IgD-negative memory B cell (primary cell): ENCODE measurements around the gene SNRK. TPM values are rescaled to one million over a fixed set of nuclear protein-coding genes. Genes with fewer than 3 reads are reported as not detected.
A peak's percentile ranks its signal among the peaks of the same experiment; 100 is the strongest.

Experiments
- H3K27ac Mint-ChIP-seq, 3 donors: one replicate each; pipeline ENCODE4 v1.8.0; 2020 to 2022; ENCODE audit warnings: mild to moderate bottlenecking in 3 of 3, mixed read lengths in 3 of 3, moderate library complexity in 1 of 3
- H3K27me3 Mint-ChIP-seq: one replicate; pipeline ENCODE4 v1.8.0; 2021; ENCODE audit warnings: mixed read lengths
- H3K36me3 Mint-ChIP-seq: one replicate; pipeline ENCODE4 v1.8.0; 2020; ENCODE audit warnings: mild to moderate bottlenecking, mixed read lengths
- H3K4me1 Mint-ChIP-seq, 3 donors: one replicate each; pipeline ENCODE4 v1.8.0; 2020 to 2022; ENCODE audit warnings: mixed read lengths in 3 of 3, mild to moderate bottlenecking in 1 of 3
- H3K4me3 Mint-ChIP-seq, 4 donors: one replicate each; pipeline ENCODE4 v1.8.0; 2020 to 2022; ENCODE audit warnings: mild to moderate bottlenecking in 4 of 4, mixed read lengths in 4 of 4, moderate library complexity in 3 of 4
- H3K9me3 Mint-ChIP-seq, 3 donors: one replicate each; pipeline ENCODE4 v1.8.0; 2020 to 2021; ENCODE audit warnings: mixed read lengths in 3 of 3, mild to moderate bottlenecking in 1 of 3
- polyA plus RNA-seq: library from polyadenylated mRNA; unstranded; fragments of 300-500 nt; fragmentation: Illumina TruSeq; gene quantifications from one replicate; pipeline ENCODE4 v1.2.3, GENCODE V29; 2021

Gene SNRK
- polyA plus RNA-seq = 24.8 TPM

- H3K4me1 Mint-ChIP-seq = peaks cover 31 to 40% (median 36%) of the 10 kb centered on the region in 3 donors
Measured at GRCh38 chr3:43286115-43286840, at the start of gene SNRK. Gene SNRK, plus strand, starts transcription at chr3:43286540. Its CDS starts 16,664 bp downstream, at chr3:43303204.

GRCh38 chr3:43238801-43239200, 47.5 kb upstream of the SNRK start:
- H3K27me3 Mint-ChIP-seq = peaks cover 26% of the 10 kb centered on the region
- peaks cover 0 to 4% (median 3%) of the 10 kb centered on the region in 3 donors for H3K9me3 Mint-ChIP-seq
- H3K4me3 Mint-ChIP-seq = no peak overlapping the region
- peaks cover 0 to 1% (median under 1%) of the 10 kb centered on the region in 3 donors for H3K4me1 Mint-ChIP-seq
- peaks cover 2% of the 10 kb centered on the region for H3K36me3 Mint-ChIP-seq
- H3K27ac Mint-ChIP-seq = no peak overlapping the region

More at GRCh38 chr3:43286115-43286840, at the start of gene SNRK:
- H3K27me3 Mint-ChIP-seq = no peaks in the 10 kb centered on the region
- H3K27ac Mint-ChIP-seq = peak within 1 kb of the TSS; percentile 97 to 100 (median 99)
- H3K4me3 Mint-ChIP-seq = peak within 1 kb of the TSS; percentile 96 to 100 (median 99)
- H3K9me3 Mint-ChIP-seq = no peaks in the 10 kb centered on the region
- H3K36me3 Mint-ChIP-seq = peaks cover 12% of the 10 kb centered on the region

GRCh38 chr3:43239755-43240154, 46.6 kb upstream of the SNRK start:
- Mint-ChIP-seq H3K4me3 (no peak overlapping the region), H3K36me3 (peaks cover 2% of the 10 kb centered on the region), H3K27me3 (peaks cover 24% of the 10 kb centered on the region), H3K4me1 (peaks cover 0 to 5% (median 4%) of the 10 kb centered on the region in 3 donors), H3K9me3 (peaks cover 0 to 4% (median 3%) of the 10 kb centered on the region in 3 donors), H3K27ac (no peak overlapping the region)

GRCh38 chr3:43243590-43244587, 42.5 kb upstream of the SNRK start:
- Mint-ChIP-seq H3K4me3 (peak overlapping the region in 1 of 4 donors; percentile 39), H3K27me3 (peaks cover 9% of the 10 kb centered on the region), H3K27ac (peak overlapping the region in 2 of 3 donors; percentile 10 to 36), H3K36me3 (peaks cover 3% of the 10 kb centered on the region), H3K9me3 (no peaks in the 10 kb centered on the region), H3K4me1 (peaks cover 14 to 29% (median 23%) of the 10 kb centered on the region in 3 donors)

- H3K9me3 Mint-ChIP-seq = peaks cover 0 to 3% (median 0%) of the 10 kb centered on the region in 3 donors
- H3K4me3 Mint-ChIP-seq = no peak overlapping the region
- no peak overlapping the region for H3K27ac Mint-ChIP-seq
- H3K27me3 Mint-ChIP-seq = peaks cover 12% of the 10 kb centered on the region
- H3K4me1 Mint-ChIP-seq = peaks cover 14 to 30% (median 23%) of the 10 kb centered on the region in 3 donors
- peaks cover 4% of the 10 kb centered on the region for H3K36me3 Mint-ChIP-seq
Measured at GRCh38 chr3:43244694-43245093, 41.6 kb upstream of the SNRK start.

GRCh38 chr3:43246976-43247375, 39.4 kb upstream of the SNRK start:
- Mint-ChIP-seq H3K4me1 (peaks cover 14 to 30% (median 23%) of the 10 kb centered on the region in 3 donors), H3K27ac (peak overlapping the region; percentile 7 to 21 (median 18)), H3K4me3 (peak overlapping the region in 2 of 4 donors; percentile 62 to 64), H3K9me3 (peaks cover 0 to 3% (median 0%) of the 10 kb centered on the region in 3 donors), H3K27me3 (peaks cover 10% of the 10 kb centered on the region), H3K36me3 (peaks cover 4% of the 10 kb centered on the region)

GRCh38 chr3:43247561-43248184, 38.7 kb upstream of the SNRK start:
- peaks cover 12% of the 10 kb centered on the region for H3K27me3 Mint-ChIP-seq
- H3K4me3 Mint-ChIP-seq = peak overlapping the region in 1 of 4 donors; percentile 64
- H3K36me3 Mint-ChIP-seq = peaks cover 2% of the 10 kb centered on the region
- peaks cover 14 to 30% (median 23%) of the 10 kb centered on the region in 3 donors for H3K4me1 Mint-ChIP-seq
- peaks cover 0 to 3% (median 0%) of the 10 kb centered on the region in 3 donors for H3K9me3 Mint-ChIP-seq
- H3K27ac Mint-ChIP-seq = peak overlapping the region in 1 of 3 donors; percentile 7

- peaks cover 0 to 3% (median 0%) of the 10 kb centered on the region in 3 donors for H3K9me3 Mint-ChIP-seq
- no peak overlapping the region for H3K4me3 Mint-ChIP-seq
- peaks cover 15% of the 10 kb centered on the region for H3K27me3 Mint-ChIP-seq
- peaks cover 14 to 30% (median 23%) of the 10 kb centered on the region in 3 donors for H3K4me1 Mint-ChIP-seq
- no peak overlapping the region for H3K27ac Mint-ChIP-seq
- H3K36me3 Mint-ChIP-seq = peaks cover 4% of the 10 kb centered on the region
Measured at GRCh38 chr3:43248185-43248583, 38.2 kb upstream of the SNRK start.

GRCh38 chr3:43248973-43249372, 37.4 kb upstream of the SNRK start:
- Mint-ChIP-seq H3K36me3 (peaks cover 4% of the 10 kb centered on the region), H3K27ac (no peak overlapping the region), H3K4me1 (peaks cover 12 to 30% (median 23%) of the 10 kb centered on the region in 3 donors), H3K4me3 (peak overlapping the region in 1 of 4 donors; percentile 45), H3K9me3 (peaks cover 0 to 3% (median 0%) of the 10 kb centered on the region in 3 donors), H3K27me3 (peaks cover 15% of the 10 kb centered on the region)

- H3K4me3 Mint-ChIP-seq = no peak overlapping the region
- no peak overlapping the region for H3K27ac Mint-ChIP-seq
- H3K4me1 Mint-ChIP-seq = peaks cover 9 to 27% (median 23%) of the 10 kb centered on the region in 3 donors
- peaks cover 17% of the 10 kb centered on the region for H3K27me3 Mint-ChIP-seq
- H3K9me3 Mint-ChIP-seq = peaks cover 0 to 3% (median 0%) of the 10 kb centered on the region in 3 donors
- H3K36me3 Mint-ChIP-seq = peaks cover 4% of the 10 kb centered on the region
Measured at GRCh38 chr3:43249405-43249804, 36.9 kb upstream of the SNRK start.

- H3K36me3 Mint-ChIP-seq = peaks cover 4% of the 10 kb centered on the region
- H3K27ac Mint-ChIP-seq = no peak overlapping the region
- H3K9me3 Mint-ChIP-seq = peaks cover 0 to 3% (median 0%) of the 10 kb centered on the region in 3 donors
- peaks cover 6 to 19% (median 9%) of the 10 kb centered on the region in 3 donors for H3K4me1 Mint-ChIP-seq
- H3K4me3 Mint-ChIP-seq = no peak overlapping the region
- H3K27me3 Mint-ChIP-seq = peaks cover 20% of the 10 kb centered on the region
Measured at GRCh38 chr3:43253294-43253693, 33.0 kb upstream of the SNRK start.

- peaks cover 0 to 2% (median 0%) of the 10 kb centered on the region in 3 donors for H3K9me3 Mint-ChIP-seq
- H3K36me3 Mint-ChIP-seq = peaks cover 1% of the 10 kb centered on the region
- no peak overlapping the region for H3K4me3 Mint-ChIP-seq
- peak overlapping the region in 1 of 3 donors; percentile 57 for H3K27ac Mint-ChIP-seq
- H3K4me1 Mint-ChIP-seq = peaks cover 12 to 24% (median 14%) of the 10 kb centered on the region in 3 donors
- peaks cover 18% of the 10 kb centered on the region for H3K27me3 Mint-ChIP-seq
Measured at GRCh38 chr3:43254125-43254524, 32.2 kb upstream of the SNRK start.

- Mint-ChIP-seq H3K4me1 (peaks cover 12 to 24% (median 17%) of the 10 kb centered on the region in 3 donors), H3K27me3 (peaks cover 15% of the 10 kb centered on the region), H3K27ac (no peak overlapping the region), H3K9me3 (no peaks in the 10 kb centered on the region), H3K36me3 (peaks cover 1% of the 10 kb centered on the region), H3K4me3 (no peak overlapping the region)
Measured at GRCh38 chr3:43255662-43256061, 30.7 kb upstream of the SNRK start.
